HG03196 (cell line): Measurements from ENCODE around the gene TMOD2.

Experiments used
- ATAC-seq: cut with Tn5 transposase; IDR thresholded peaks from one replicate; pipeline ENCODE4 v1.9.1; 2021; ENCODE audit not compliant: unreplicated experiment

TMOD2 gene

GRCh38 chr15:51735228-51736010 is 16.0 kb upstream of the TMOD2 start:
- ATAC-seq, result no peak

- peak; percentile 28 for ATAC-seq
Measured at GRCh38 chr15:51736069-51736468, 15.3 kb upstream of the TMOD2 start.

- peak; percentile 28 for ATAC-seq
Measured at GRCh38 chr15:51736751-51737521, 14.5 kb upstream of the TMOD2 start.

DNA sequence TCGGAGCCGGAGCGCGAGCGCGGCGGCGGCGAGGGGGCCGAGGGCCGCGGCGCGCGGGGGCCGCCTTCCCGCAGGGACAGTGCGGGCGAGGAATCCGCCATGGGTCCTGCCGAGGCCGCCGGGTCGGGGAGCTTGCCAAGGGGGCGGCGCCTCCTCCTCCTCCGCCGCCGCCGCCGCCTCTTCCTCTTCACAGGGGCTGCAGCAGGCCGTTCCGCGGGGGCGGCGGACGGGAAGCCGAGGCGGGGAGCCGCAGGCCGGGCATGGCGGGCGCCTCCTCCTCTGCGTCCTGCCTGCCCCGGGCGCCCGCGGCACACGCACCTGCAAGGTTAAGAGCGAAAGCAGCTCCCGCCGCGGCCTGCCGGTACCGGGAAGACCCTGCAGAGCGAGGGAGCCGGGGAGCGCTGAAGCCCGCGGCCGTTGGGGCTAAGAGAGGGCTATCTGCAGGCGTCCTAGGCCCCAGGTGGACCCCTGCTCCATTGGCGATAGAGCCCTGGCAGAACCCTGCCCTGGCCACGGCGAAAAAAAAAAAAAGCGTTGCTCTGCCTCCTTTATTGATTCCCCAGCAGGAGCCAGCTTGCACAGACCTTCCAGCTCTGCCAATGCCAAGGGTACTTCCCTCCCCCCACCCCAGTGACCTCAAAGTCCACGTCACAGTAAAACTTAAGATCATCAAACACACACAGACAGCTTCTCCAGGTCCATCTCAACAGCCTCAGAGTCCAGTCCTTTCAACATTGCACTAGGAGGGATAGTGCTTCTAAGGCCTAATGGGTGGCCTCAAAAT is 13.7 kb upstream of the TMOD2 start, which contains the start of gene LYSMD2:
LYSMD2 (minus strand) TSS at position 134 of the 784 bp plus-strand sequence; CDS start at position 101, 33 bp downstream.
- ATAC-seq, result peak; percentile 29

DNA sequence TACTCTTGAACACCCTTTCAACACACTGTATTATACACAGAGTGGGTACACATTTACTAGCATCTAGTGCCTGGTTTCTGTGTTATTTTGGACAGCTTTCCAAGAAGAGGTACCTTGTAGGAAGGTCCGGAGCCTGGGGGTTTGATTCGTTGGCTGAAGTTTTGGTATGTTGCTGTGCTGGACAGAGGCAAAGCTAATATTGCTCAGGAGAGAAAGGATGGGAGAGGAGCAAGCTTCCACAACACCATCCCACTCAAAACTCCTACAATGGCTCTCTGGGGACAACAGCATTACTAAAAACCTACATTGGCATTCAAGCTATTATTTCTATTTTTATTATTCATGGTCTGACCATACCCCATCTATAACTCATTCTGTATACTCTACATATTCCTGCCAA is 12.8 kb upstream of the TMOD2 start:
- no peak for ATAC-seq

DNA sequence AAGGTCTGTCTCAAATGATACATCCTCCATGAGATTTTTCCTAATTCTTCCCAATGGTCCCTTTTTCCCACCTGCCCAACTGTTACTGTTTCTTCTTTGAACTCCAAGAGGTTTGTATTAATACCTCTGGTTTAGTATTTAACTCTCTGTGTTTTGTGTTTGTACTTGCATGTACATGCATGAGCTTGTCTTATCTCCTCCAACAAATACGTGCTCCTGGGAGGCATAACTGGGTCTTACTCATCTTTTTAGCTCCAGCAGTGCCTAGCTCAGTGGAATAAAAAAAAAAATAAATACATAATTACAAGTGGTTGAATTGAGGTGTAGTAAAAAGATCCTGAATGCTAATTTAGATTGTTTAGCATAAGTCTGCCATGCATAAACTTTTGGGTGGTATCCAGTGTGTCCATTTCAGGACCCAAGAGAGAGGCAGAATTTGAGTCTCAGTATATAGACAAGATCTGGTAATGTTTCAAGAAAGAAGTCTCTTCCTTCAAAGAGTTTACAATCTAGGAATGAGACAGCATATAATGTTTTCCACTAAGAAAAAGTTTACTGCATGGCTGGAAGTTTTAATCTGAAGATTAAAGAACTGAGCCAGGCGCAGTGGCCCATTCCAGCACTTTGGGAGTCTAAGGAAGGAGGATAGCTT is 12.2 kb upstream of the TMOD2 start:
- ATAC-seq, result no peak

- no peak for ATAC-seq
Measured at GRCh38 chr15:51749307-51749706, 2.1 kb upstream of the TMOD2 start.

DNA sequence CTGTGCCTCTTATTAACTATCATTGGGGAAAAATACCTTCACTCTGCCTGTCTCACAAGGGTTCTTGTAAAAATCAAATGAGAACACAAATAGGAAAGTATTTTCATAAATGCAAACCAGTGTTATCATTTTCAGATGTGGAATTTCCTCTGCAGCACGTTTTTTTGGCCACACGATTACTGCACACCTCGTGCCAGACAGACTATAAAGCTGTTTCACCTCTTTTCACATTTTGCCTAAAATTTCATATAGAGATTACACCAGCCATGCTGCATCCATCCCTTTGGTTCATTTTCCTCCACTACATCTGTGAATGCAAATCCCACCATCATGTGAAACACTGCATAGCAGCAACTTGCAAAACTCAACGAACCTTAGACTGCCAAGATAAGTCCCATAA is 1.2 kb upstream of the TMOD2 start:
- ATAC-seq, result no peak

- peak; percentile 30 for ATAC-seq
Measured at GRCh38 chr15:51751697-51752683, 593 bp downstream of the TMOD2 start.

- no peak for ATAC-seq
Measured at GRCh38 chr15:51752888-51753287, 1.5 kb downstream of the TMOD2 start.

- ATAC-seq, result no peak
Measured at GRCh38 chr15:51754267-51754666, 2.9 kb downstream of the TMOD2 start.

GRCh38 chr15:51755790-51756189 is 4.4 kb downstream of the TMOD2 start:
- ATAC-seq, result no peak

DNA sequence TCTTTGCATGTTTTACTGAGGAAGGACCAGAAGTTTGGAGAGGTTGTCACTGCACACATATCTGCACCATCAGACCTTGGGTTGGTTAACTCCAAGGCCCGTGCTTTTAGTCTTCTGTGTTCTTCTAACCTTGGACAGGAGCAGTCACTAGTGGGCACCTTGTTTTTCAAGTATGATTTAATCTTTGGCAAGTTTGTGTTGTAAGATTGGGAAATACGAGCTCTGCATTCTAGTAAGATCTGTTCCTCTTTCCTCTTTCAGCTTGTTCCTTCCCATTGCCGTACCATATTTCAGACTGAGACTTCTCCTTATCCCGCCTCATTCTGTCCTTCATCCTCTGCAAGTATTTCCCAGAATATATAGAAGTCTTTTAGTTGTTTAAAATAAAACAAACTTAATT is 5.1 kb downstream of the TMOD2 start:
- ATAC-seq, result no peak

DNA sequence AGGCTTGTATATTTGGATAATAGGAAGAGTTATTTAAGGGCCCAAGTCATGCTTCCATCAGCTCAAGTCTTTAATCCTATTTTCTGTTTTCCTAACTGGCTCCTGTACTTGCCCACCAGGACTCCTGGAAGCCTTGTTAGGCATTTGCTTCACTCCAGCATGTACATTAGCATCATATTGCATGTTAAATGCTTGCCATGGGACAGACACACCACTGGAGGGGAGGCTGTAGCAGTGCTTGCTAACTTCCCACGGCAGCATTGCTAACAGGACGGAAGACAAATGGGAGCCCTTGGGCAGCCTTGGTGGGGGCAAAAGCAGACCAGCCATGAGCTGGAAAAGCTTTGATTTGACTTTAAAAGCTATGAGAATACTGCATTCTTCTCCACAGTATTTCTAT is 6.1 kb downstream of the TMOD2 start:
- no peak for ATAC-seq

DNA sequence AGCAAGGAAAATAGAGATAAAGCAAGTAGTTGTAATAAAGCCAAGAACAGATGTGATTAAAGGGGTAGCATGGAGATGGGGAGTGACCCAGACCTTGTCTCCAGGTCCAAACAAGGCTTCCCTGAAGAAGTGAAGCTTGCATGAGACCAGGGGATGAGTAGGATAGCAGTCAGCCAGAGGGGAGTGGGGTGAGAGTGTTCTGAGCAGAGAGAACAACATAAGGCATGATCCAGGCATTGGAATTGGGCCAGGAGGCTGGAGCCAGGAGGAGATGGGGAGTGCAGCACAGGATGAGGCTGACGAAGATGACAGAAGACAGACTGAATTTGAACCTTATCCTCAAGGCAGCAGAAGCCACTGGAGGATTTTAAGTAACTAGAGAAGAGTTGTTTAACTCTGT is 7.2 kb downstream of the TMOD2 start:
- ATAC-seq, result no peak

DNA sequence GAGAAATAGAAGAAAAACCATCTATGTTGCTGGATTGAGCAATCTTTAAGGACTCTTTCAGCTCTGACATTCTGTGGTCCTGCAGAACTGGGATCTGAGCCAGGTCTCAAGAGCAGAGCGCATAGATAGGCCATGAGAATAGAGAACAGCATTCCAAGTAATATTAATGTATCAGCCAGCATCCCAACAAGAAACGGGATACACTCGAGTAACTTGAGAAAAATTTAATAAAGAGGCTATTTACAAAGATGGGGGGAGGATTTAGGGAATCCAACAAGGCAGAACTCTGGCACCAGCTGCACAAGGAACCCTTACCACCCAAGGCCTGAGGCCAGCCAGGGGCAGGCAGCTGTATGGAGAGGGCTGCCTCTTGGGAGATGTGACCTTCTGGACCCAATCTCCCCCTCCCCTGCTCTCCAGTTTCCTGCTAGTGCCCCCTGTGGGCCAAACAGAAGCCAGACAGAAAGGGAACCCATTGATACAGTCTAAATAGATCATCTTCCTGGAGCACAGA is 8.2 kb downstream of the TMOD2 start:
- ATAC-seq, result no peak

DNA sequence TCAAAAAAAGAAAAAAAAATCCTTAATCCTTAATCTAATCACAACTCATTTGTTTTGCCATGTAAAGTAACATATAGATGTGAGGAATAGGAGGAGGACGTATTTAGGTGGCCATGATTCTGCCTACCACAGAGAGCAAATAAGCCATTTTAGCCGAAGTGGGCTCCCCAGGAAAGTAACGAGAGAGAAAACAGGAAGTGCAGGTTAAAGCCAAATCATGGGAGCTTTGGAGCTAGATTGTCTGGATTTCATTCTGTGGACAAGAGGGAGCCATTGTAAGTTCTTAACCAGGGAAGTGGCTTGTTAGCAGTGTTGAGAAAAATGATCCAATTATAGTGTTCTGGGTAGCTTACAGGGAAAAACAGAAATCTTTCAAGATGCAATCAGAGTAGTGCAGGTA is 9.4 kb downstream of the TMOD2 start:
- ATAC-seq, result no peak

- no peak for ATAC-seq
Measured at GRCh38 chr15:51765751-51766150, 14.4 kb downstream of the TMOD2 start.

DNA sequence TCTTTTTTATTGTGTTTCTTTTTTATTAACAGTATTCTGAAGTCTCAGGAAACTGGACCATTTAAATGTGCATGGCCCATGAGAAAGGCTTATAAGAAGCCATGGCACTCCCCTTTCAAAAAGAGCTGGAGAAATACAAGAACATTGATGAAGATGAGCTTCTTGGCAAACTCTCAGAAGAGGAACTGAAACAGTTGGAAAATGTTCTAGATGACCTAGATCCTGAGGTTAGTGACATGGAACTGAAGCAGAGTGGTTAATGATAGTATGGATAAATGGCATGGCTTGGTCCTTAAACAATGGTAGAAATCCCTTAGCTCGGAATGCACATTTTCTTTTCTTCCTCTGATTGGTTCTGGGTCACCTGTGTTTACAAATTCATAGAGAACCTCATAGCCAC is 14.9 kb downstream of the TMOD2 start:
- no peak for ATAC-seq

GRCh38 chr15:51768018-51768417 is 16.6 kb downstream of the TMOD2 start:
- no peak for ATAC-seq
